ENCODE data around the gene MGST2.
"Not testable (repeated sequence)": the region's sequence is repeated elsewhere in the genome, so short reads cannot be mapped to it uniquely, and the experiment has no call there.

MGST2 gene

GRCh38 chr4:139669890-139670289 is 4.3 kb downstream of the MGST2 start:
- DNase-seq (ENCODE audit: low read depth in 3 of 3), result no peak

GRCh38 chr4:139670775-139671174 is 5.2 kb downstream of the MGST2 start:
- DNase-seq (ENCODE audit: low read depth in 3 of 3), result no peak

- DNase-seq (ENCODE audit: low read depth in 3 of 3), result no peak
Observed at GRCh38 chr4:139672215-139672614, 6.6 kb downstream of the MGST2 start.

- no peak for DNase-seq (ENCODE audit: low read depth in 3 of 3)
Observed at GRCh38 chr4:139672732-139673131, 7.1 kb downstream of the MGST2 start.

DNA sequence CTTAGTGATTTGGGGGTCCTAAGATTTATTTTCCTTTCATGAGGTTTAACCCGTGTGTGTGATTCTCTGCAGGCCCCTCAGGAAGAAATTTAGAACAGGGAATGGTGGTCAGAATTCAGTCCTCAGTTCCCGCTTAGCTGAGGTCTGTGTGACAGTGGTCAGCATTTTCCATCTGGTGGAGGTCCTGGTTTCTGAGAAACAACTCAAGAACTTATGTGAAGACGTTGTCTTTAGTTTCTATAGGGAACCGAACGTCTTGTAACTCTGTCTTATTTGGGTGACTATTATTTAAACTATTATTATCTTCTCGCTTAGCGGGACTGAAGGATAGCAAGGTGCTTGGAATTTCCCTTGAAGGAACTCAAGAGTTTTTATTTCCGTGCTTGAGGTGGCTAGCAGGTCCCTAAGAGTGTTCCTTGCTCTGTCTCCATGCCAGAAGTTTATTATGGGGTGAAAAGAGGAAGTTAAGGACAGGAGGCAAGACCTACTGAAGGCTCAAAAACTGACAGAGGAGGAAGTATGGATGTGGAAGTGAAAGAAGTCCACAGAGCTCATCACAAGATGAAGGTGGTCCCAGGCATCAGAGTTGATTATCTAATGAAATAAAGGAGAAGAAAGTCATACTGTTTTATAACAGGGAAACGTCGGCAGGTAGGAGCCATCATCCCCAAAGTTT is 9.4 kb downstream of the MGST2 start:
- DNase-seq (ENCODE audit: low read depth in 3 of 3), result no peak

GRCh38 chr4:139675651-139676050 is 10.0 kb downstream of the MGST2 start:
- no peak for DNase-seq (ENCODE audit: low read depth in 3 of 3)

DNA sequence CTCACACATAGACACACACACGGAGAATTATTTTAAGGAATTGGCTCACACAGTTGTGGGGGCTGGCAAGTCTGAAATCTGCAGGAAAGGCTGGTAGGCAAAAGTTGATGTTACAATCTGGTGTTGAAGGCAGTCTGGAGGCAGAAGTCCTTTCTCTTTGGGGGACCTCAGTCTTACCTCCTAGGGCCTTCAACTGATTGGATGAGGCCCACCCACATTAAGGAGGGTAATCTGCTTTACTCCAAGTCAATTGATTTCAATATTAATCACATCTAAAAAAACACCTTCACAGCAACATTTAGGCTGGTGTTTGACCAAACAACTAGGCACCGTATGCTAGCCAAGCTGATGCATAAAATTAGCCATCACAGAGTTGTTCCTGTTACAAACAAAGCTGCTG is 10.7 kb downstream of the MGST2 start:
- DNase-seq (ENCODE audit: low read depth in 3 of 3), result no peak

DNA sequence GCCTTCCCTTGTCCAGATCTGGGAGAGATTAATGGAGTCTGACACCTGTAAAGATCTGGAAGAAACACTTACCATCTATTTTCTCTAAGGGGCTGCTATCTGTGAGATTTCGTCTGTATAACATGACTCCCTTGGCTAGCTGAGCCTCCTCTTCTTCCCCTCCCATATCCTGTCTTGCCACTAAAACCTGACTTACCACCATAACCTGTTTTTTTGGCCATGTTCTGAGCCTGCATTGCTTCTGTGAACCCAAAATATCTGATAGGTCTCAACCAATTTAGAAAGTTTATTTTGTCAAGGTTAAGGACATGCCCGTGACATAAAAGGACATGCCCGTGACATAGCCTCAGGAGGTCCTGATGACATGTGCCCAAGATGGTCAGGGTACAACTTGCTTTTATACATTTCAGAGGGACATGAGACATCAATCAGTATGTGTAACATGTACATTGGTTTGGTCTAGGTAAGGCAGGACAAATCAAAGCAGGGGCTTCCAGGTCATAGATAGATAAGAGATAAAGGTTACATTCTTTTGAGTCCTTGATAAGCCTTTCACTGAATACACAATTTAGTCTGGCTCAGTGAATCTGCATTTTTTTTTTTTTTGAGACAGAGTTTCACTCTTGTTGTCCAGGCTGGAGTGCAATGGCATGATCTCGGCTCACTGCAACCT is 11.4 kb downstream of the MGST2 start:
- DNase-seq (ENCODE audit: low read depth in 3 of 3), result no peak

GRCh38 chr4:139682309-139682708 is 16.7 kb downstream of the MGST2 start:
- DNase-seq (ENCODE audit: low read depth in 3 of 3), result no peak

- DNase-seq (ENCODE audit: low read depth in 3 of 3), result no peak
Observed at GRCh38 chr4:139682741-139683151, 17.1 kb downstream of the MGST2 start.

DNA sequence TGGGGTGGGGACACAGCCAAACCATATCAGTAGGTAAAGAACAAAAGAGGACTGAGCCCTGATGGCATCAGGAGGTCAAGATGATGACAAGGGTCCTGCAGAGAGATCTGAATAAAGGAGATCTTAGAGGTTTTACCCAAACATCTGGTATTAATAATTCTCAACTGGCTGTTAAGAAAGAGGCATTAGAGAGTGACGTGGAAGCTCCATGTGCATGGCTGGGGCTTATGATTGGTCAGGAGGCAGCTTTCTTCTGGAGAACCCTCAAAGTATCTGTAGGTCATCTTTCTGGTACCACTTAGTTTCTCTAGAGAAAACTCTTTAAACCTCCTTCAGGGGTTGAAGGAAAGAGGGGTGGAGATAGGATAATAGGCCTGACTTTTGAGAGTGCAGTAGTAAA is 18.7 kb downstream of the MGST2 start:
- no peak for DNase-seq (ENCODE audit: low read depth in 3 of 3)

DNA sequence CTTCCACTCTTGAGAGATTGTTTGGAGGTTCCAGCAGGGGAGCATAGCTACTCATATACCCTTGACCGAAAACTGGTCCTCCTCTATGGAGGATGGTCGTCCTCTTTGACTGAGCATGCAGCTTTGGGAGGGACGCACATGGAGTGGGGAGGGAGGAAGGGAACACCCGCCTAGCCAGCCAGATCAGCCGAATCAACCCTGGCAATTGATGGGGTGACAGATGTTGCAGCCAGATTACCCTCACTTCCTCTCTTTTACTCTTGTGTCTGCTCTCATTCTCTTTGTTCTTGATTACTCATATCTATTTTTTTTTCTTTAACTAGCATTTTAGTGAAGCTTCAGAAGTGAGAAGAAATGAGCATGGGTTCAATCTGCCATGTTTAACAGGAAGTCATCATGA is 19.6 kb downstream of the MGST2 start:
- no peak for DNase-seq (ENCODE audit: low read depth in 3 of 3)

DNA sequence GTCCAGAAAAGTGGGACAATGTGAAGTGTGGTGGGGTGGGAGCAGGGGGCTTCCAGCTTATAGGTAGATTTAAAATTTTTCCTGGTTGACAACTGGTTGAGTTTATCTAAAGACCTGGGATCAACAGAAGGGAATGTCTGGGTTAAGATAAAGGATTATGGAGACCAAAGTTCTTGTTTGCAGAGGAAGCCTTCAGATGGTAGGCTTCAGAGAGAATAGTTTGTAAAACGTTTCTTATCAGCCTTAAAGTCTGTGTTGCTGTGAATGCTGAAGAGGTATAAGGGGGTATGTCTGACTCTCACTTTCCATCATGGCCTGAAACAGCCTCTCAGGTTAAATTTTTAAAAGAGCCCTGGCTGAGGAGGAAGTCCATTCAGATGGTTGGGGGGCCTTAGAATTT is 20.5 kb downstream of the MGST2 start:
- DNase-seq (ENCODE audit: low read depth in 3 of 3), result no peak

GRCh38 chr4:139686988-139687387 is 21.4 kb downstream of the MGST2 start:
- no peak for DNase-seq (ENCODE audit: low read depth in 3 of 3)

DNA sequence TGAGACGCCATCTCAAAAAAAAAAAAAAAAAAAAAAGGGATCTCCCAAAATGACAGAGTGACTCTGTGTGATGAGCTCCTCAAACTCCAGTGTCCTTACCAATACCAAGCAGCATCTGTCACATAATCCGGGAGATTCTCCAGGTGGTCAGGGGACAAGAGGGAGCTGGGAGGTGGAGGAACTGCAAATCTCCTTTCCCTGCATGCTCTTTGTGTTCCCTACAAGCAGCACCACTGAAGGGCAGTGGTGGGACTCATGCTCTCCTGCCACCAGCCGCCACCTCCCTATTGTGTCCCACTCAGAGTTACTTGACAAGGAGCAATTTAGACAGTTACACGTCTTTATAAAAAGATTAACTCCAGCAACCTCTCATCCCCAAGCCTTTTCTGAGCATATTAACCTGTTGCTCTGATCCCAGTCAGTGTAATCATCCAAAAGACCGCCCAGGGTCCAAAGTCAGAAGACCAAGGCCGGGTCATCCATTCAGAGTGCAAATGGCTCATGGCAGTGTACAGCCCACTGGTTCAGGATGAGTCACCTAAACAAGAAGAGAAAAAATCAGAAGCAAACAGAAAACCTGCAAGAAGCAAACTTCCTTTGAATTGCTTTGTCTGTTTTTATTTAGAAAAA is 23.6 kb downstream of the MGST2 start:
- no peak for DNase-seq (ENCODE audit: low read depth in 3 of 3)

DNA sequence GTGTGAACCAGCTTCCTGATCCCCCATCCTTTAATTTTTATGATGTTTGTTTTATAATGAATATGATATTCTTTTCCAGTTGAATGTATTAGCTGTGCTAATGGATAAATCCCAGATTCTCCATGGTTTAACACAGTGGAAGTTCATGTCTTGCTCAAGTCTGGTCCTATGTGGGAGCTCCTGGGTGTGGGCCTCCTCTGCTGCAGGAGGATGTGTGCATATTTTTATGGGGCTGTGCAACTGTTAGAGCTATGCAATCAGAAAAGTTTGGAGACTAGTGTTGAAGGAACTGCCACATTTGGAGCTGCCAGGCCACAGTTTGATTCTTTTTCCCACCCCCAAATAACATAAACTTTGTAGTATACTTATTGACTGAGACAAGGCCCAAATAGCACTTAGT is 24.8 kb downstream of the MGST2 start:
- DNase-seq (ENCODE audit: low read depth in 3 of 3), result no peak

DNA sequence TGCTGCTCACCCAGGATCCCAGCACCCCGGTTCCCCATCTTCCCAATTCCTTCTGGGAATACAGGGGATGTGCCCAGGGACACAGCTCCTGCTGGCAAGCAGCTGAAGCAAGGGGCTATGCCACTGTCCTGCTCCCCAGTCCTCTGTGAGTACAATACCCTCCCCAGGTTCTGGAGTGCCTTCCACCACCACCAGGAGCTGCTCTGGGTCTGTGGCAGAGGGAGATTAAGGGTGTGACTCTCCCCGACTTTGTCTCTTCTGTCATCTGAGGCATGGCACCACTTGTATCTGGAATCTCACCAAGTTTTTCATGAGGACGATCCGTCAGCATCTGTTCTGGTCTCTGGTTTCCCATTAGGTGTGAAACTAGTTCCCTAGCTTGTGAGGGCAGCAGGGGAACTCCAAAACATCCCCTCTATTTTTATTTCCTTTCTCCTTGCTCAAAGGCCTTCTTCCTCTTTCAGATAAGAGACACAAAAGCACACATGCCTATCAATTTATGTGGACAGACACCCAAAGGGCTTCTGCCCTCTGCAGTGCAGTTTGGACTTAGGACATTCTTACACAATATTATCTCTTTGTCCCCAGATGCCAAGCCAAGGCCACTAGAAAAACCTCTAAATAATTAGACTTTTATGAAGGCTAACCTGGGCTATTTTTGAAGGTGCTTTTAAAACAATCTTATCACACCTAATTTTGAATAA is 26.8 kb downstream of the MGST2 start:
- no peak for DNase-seq (ENCODE audit: low read depth in 3 of 3)

DNA sequence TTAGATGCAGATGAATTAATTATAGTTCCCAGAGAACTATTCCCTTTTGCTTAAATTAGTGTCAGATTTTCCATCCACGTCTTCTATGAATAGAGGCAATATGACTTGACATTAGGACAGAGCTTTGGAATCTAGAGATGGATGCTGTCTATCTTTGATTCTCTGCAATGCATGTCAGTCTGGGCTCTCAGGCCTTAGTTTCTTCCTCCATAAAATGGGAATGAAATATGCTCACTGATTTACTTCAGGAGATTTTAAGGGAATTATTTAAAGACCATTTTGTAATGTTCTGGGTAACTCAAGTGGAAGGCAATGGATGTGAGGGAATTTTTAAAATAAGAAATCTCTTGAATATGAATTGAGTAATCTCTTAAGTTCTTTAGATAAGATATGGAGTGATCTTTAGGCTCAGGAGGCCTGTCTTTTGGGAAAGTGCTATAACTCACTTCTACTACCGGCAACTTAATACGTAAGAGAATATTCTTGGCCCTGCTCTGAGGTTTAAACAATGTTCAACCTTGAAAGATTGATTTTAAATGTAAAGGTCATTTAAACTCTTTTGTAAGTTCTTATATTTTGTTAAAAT is 29.0 kb downstream of the MGST2 start:
- DNase-seq (ENCODE audit: low read depth in 3 of 3), result no peak

DNA sequence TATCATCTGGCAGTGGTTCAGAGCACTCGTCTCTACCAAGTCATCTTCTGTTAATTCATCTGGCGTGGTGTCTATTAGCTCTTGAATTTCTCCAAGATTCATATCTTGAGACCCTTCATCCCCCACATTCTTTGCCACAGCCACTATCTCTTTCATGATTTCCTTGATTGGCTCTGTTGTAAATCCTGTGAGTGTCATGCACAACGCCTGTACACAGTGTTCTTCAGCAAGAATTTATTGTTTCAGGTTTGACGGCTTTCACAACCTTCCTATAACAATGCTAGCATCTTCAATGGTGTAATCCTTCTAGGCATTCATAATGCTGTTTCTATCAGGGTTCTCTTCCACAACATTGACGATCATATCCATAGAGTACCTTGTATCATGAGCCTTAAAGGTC is 30.9 kb downstream of the MGST2 start:
- DNase-seq (ENCODE audit: low read depth in 3 of 3), result no peak

GRCh38 chr4:139698167-139698925 is 32.7 kb downstream of the MGST2 start:
- not testable (repeated sequence) for DNase-seq (ENCODE audit: low read depth in 3 of 3)

- DNase-seq (ENCODE audit: low read depth in 3 of 3), result no peak
Observed at GRCh38 chr4:139700568-139700967, 34.9 kb downstream of the MGST2 start.
